ENCODE measurements around the gene SMIM27.
A peak's percentile ranks its signal among the peaks of the same experiment; 100 is the strongest.

SMIM27 gene

DNA sequence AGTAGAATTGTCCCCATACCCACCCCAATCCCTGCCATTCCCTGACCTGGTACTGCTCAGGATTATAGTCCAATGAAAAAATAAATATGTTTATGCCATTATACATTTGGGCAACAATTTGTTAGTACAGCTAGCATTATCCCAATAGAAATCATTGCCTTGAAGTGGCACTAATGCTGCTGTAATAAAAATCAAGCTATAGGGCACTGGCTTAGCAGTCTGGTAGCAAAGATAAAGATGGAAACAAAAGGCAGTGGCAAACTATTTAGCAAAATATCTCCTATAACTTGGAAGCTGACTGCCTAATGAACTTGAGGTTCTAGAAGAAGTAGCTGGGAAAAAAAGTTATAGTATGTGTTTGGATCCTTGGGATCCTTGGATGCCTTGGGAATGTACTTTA is 2.5 kb downstream of the SMIM27 start:
- DNase-seq (ENCODE audit: low read depth, low spot score) = no peak

DNA sequence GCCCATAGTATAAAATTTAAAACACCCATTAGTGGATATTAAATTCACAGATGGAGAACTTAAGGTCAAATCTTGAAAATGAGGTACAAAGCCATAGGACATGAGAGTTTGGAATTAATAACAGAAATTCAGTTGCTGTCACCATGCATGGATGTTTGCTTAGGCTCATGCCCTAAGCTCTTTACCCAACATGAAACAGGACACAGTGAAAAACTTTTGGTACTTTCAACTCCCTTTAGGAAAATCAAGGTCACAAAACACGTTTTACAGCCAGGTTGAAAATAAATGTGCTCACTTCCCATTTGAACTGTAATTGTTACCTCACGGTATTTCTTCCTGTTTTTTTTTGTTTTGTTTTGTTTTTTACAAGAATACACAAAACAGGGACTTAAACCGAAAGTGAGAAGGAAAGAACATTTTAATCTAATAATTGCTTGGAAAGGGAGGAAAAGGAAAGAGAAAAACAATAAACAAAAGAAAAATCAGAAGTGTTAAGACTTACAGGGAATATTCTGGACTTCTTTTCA is 6.3 kb downstream of the SMIM27 start:
- DNase-seq (ENCODE audit: low read depth, low spot score) = no peak

DNA sequence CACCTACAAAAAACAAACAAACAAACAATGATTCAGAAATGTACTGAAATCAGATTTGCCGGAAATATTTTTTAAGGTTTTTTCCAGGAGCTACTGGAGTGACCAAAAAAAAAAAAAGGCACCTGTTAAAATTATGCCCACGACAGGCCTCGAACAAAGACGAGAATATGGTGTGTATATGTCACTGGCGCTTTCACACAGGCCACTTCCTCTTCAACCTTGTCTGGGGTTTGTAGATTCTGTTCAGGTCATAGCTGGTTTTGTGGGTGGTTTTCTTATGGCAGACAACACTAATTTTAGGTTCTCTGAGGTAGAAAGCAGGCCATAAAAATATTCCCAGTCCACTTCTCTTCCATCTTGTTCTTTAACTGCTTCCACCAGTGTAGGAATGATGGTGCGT is 13.8 kb downstream of the SMIM27 start:
- DNase-seq (ENCODE audit: low read depth, low spot score) = no peak

DNA sequence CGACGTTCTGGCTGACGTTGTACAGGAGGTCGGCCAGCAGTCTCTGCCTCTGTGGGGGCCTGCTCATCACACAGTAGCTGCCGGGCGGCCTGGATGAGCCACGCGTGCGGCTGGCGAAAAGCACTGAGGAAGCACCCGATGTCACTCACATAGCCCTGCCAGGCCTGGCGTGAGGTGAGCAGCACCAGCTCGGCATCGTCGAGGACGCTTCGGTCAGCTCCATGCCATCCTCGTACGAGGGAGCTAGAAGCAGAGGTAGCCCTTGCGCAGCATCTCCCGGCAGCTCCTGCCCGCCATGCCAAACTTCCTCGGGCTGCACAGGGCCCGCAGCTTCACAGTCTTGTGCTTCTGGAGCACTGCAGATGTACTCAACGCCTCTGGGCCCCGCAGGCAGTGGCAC is 14.6 kb downstream of the SMIM27 start:
- no peak for DNase-seq (ENCODE audit: low read depth, low spot score)

DNA sequence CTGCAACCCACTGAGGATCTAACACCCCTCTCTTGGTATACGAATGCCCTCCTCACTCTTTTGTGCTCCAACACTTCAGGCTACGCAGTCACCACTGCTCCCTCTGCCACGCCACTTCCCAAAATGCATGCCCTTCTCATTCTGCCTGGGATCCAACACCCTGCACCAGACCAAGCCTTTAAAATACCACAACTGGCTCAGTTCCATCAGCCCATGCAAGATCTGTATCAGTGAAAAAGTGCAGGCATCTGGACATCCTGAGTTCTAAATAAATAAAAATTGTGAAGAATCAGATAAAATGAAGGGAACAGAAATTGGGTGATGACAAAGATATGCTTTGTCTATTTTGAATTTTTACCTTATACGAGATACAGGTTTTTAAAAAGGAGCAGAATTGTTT is 18.1 kb downstream of the SMIM27 start:
- no peak for DNase-seq (ENCODE audit: low read depth, low spot score)

DNA sequence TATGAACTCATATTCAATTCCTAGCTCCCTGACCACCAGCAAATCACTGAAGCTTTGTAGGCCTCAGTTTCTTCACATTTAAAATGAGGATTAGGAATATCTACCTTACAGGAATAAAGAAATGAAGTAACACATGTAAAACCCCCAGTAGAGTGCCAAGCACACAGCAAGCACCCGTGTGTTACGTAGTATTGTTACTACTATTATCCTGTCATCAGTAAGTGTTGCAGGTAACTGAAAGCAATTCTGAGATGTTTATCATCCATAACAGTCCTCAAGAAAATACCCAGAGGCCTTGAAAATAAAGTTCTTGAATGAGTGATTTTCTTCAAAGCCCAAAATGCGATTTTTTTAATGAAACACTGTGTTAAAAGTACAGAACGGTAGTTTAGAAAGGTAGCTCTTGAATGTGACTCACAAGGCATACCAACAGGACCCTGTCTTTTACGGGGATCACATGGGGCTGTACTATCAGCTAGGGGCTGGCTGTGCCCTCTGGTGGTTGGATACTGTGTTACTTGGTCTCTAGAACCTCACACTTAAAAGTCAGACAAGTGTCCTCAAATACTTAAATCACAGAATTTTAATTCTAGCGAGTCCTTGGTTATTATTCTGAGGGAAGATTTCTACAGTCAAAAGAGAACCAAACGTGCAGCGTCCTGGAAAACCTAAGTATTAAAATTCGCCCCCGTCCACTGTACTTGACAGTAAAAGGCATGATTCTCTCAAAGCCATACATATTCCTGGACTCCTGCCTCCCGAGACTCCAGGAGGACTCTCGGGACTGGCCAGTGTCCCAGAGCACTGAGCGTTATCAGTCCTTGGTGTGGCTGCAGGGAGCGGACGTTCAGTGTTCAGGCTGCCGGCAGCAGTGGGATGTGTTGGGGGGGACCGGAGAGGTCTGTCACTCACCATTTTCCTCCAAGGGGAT is 20.1 kb downstream of the SMIM27 start:
- DNase-seq (ENCODE audit: low read depth, low spot score) = peak; percentile 50

DNA sequence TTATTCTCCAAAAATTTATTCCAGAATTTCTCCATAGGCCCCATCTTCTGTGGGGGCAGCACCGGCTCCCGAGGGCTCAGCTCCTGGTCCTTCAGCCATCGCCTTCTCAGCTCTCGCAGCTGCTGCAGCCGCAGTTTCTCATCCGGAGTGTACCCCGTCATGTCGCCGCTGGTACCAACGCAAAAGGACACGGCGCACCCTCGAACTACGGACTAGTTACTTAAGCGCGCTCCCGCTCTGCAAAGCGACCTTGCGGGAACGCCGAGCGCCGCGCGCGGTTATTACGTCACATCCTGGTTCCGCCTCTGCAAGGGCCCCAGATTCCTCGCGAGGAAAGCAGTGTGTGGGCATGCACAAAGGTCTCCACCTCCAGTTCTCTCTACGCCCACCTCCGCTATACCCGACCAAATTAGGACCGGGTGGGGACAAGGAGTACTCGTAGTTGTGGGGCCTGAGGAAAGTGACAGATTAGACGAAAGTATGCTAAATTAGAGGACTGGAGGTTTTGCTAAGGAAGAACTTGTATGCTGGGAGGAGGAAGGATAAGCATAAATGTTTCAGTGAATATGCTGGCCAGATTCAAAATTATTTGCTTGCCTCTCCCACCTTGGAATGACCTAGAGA is 20.9 kb downstream of the SMIM27 start, which contains the start of gene NDUFB6:
TSS of gene NDUFB6 (minus strand) at position 260 of the 624 bp plus-strand sequence. CDS start at position 161, 99 bp downstream.
- DNase-seq (ENCODE audit: low read depth, low spot score) = peak; percentile 86

DNA sequence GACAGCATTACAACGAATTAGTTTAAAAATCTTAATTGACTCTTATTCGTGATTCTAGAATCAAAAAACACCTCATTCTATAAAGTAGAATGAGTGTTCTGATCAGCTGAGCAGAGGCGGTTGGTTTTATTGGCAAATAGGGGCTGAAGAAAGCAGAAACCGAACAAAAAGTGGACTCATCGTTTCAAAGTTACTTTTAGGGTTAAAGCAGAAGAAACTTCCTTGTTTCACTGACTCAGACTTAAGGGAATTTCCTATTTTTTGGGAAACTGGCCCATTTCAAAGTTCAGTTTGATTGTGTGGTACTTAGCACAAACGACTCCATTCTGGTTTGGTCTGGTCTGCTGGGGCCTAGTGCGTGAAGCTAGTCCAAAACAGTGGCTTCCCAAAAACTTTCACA is 21.7 kb downstream of the SMIM27 start:
- no peak for DNase-seq (ENCODE audit: low read depth, low spot score)

DNA sequence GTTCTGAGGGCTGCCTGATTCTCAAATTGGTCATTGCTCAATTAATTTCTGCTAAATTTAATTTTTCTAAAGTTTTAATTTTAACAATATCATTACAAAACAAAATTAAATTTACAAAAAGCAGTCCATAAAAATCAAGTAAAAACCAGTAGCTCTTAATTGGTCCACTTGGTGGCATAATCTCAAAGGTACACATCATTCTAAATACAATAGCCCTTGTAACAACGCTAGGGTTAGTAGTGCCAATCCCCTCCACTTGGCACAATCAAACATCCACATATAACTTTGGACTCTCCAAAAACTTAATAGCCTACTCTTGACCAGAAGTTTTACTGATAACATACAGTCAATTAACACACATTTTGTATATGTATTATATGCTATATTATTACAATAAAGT is 22.7 kb downstream of the SMIM27 start:
- DNase-seq (ENCODE audit: low read depth, low spot score) = no peak

DNA sequence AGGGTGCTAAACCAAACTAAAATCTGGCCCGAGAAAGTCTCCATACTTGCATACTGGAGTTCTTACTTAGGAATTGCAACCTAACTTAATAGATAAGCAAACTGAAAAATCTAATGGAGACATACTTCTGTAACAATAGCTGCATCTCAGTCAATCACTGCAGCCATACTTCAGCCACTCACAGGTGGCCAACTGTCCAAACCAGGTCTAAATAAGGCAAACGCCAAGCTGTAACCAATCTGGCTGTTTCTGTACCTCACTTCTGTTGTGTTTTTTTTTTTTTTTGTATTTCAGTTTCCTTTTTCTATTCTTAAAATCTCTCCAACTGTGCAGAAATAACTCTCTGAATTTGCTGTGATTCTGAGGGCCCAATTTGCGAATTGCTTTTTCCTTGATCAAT is 25.2 kb downstream of the SMIM27 start:
- DNase-seq (ENCODE audit: low read depth, low spot score) = no peak

DNA sequence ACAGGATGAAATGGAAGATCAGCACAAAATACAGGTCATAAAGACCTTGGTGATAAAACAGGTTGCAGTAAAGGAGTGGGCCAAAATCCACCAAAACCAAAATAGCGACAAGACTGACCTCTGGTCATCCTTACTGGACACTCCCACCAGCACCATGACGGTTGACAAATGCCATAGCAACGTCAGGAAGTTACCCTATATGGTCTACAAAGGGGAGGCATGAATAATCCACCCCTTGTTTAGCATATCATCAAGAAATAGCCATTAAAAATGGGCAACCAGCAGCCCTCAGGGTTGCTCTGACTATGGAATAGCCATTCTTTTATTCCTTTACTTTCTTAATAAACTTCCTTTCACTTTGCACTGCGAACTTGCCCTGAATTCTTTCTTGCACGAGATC is 26.8 kb downstream of the SMIM27 start:
- DNase-seq (ENCODE audit: low read depth, low spot score) = no peak

DNA sequence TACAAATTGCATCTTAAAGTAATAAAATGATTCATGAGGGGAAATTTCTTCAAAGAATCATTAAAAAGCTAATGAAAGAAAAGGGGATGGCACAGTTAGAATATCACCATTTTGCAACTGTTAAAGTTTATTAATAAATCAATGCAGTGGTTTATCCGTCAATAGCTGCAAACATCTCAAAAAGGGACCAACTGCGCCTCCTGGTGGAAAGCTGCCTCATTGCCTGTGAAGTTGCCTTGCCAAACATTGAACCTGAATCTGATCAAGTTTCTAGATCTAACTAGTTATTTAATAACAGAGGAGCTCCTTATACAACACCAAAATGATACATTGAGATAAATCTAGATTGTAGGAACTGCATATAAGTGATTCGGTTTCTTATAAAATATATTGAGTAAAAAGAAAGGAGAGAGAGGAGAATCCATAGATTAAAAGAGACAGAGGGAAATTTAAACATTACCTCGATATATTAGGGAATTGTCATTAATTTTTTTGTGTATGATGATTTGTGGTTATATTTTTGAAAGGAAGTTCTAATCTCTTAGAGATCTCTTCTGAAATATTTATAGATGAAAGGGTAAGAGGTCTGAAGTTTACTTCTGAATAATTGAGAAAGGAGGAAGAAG is 27.7 kb downstream of the SMIM27 start:
- peak; percentile 56 for DNase-seq (ENCODE audit: low read depth, low spot score)

DNA sequence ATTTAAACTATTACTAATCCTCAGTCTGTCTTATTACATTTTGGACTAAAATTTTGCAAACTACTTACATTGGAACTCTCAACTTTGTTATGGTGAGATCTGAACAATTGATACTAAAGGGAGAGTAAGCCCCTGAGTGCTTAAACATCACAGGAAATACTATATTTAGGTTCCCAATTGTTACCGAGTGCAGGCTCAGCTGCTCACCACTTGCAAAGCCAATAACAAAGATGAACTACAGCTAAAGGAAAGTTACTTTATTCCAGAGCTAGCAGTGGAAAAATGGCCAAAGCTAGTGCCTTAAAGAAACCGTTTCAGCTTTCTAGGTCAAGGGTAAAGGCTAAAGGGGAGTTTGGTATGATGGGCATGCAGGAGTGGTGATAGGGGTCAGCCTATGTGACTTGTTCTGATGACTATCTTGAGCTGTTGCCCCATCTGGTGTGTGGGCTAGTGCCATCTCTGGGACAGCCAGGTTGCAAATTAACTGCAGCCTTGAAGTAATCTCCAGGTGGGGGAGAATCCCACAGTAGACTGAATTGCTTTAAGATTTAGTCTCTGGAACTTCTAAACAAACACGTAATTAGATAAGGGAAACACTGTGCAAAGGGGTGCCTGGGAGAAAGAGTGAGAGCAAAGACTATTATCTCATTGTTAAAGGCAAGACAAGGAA is 28.6 kb downstream of the SMIM27 start:
- no peak for DNase-seq (ENCODE audit: low read depth, low spot score)

DNA sequence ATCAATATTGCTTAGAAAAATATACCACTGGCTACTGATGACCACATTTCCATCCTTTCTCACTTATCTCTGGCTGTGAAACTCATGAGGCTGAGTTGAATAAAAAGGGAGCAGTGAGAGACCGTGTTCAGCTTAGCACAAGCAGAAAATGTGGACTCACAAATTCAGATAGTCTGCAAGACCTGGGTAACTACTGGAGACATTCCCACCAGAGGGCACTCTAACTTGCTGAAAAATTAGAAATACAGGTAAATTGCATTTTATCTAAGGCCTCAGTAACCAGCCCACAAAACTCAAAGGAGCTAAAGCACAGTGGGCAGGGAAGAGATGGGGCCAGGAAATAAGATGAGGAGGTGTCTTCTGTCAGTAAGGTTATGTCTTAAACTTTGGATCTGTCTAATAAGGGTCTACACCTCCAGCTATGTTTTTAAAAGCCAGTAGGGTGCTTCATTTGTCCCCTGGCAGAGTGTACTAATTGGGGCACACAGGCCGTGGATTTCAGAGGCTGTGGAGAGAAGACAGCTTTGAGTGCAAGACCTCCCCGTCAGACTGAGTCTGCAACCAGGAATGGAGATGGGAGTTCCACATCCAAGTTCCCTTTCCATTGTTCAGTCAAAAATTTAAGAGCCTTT is 29.5 kb downstream of the SMIM27 start:
- no peak for DNase-seq (ENCODE audit: low read depth, low spot score)

DNA sequence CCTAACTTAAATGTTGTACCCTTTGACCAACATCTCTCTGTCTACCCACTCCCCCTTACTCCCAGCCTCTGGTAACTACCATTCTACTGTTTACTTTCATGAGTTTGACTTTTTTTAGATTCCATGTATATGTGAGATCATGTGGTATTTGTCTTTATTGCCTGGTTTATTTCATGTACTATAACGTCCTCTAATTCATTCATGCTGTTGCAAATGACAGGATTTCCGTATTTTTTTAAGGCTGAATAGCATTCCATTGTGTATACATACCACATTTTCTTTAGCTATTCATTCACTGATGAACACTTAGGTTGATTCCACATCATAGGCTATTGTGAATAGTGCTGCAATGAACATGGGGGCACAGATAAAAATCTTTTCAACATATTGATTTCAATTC is 32.7 kb downstream of the SMIM27 start:
- DNase-seq (ENCODE audit: low read depth, low spot score) = no peak

DNA sequence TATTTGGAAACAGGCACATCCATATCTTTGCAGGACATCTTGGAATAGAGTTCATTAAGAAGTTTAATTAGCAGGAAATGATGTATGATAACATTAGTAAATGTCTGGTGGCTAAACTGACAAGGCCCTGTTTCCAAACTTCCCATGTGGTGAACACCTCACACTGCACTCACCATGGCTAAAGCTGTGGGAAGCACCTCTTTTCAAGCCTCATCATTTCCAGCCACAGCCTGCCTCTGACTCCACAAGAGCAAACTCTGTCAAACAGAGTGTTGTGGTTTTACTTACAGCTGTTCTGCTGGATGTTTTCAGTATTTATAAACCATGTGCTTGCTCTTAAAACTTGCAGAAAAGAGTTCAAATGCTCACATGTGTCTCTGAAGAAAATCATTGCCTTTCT is 35.8 kb downstream of the SMIM27 start:
- DNase-seq (ENCODE audit: low read depth, low spot score) = no peak

DNA sequence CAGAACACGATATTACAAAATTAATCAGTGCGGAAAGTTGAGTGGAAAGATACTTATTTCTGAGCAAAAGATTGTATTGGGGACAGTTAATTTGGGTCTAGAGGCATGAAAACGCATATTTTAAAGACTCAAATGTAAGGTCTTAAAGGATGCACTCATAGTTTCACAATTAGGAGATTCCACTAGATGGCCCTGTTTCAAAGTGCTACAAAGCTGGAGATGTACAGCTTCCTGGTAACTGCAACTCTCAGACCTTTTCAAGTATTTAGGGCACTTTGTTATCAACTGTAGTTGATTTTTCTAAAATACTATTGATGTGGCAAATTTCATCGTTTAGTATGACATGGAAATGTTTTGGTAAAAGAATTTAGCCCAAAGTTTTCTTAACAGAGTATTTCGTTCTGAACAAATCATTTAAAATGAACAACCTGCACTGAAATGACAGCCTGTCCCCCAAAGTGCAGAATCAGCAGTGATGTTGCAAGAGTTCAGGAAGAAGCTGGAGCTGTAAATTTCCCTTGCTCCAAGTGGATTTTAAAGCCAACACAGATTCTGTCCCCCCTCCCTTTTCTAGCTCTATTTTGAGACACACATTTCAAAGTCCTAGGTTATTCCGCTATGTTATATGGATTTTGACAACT is 37.1 kb downstream of the SMIM27 start:
- no peak for DNase-seq (ENCODE audit: low read depth, low spot score)

DNA sequence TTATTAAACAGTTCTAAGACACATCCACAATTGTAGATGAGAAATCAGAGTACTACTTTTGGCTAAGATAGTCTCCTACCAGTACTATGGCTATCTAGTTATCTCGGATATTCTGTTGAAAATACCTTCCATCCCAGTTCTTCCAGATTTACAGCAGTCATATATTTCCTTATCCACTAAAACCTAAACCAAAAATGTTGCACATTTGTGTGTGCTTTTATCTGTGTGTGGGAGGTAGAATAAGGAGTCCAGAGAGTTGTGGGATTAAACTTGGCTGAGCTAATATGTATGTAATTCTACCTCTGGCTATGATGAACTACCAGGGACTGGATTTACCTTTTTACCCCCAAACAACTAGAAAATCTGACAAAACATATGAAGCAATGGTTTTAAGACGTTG is 38.3 kb downstream of the SMIM27 start:
- no peak for DNase-seq (ENCODE audit: low read depth, low spot score)

DNA sequence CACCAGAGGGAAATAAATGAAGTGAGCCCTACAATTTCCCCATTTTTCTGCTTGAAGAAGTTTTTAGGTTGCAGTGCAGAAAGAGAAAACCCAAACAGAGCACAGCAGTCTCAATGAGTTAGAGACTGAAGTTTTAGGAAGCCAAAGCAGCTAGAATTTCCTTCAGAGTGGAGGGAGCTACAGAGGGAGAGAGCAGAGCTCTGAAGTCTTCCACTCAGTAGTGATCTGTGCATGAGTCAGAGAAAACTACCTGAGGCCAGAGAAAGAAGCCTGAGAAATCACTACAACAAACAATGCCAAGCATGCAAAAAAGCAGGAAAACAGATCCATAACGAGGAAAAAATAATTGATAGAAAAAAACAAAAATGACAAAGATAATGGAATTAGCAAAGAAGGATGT is 38.8 kb downstream of the SMIM27 start:
- no peak for DNase-seq (ENCODE audit: low read depth, low spot score)

DNA sequence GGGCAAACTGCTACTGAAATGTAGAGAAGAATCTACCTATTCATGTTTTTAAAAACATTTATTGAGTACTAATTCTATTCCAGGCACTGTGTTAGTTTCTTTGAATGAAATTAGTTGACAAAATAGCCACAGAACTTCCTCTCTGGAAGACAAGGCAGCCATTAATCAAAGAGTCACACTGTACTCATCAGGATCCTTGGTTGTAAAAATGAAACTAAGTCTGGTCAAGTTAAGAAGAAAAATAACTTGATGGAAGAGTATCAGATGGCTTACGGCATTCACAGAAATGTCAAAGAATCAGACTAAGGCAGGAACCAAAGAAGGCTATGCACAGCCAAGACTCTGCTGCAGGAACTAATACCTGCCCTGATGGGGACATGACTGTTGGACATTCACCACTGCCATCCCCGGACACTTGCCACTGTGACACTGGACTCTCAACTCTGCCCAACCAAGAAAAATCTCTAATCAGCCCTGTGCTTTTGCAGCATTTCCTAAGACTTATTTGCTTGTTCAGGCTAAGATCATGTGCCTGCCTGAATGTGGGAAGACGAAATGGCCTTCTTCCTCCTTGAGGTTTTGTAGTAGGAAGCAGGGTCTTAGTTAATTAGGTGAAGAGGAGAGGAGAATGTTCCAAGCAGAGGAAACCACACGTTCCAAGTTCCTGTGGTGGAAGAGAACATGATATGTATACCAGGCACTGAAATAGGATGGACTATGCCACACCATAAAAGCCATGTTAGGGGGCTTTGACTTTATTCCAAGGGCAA is 44.2 kb downstream of the SMIM27 start:
- DNase-seq (ENCODE audit: low read depth, low spot score) = no peak
